Liver (tissue), 3 donors: ENCODE results near the gene COPZ2.

Experiments used
- RXRA ChIP-seq, 2 donors: IDR thresholded peaks; 2 replicates each; pipeline ENCODE4 v1.6.1; 2017 to 2018; ENCODE audit warnings: antibody characterized with exemption in 2 of 2, mild to moderate bottlenecking in 1 of 2
- TF ChIP-seq, protein P1 (sequence below): IDR thresholded peaks from 2 replicates; pipeline ENCODE4 v1.6.1; 2016; ENCODE audit warnings: antibody characterized with exemption, mild to moderate bottlenecking
- TF ChIP-seq, protein P2 (sequence below): fragments of 150-350 bp; IDR thresholded peaks from 2 replicates; pipeline ENCODE4 v1.5.1; 2017; ENCODE audit warnings: improper control_type of control experiment, low read depth, low read length; ENCODE audit not compliant: missing input control
- donor health status: healthy.
- donor health status: healthy.

DNA sequence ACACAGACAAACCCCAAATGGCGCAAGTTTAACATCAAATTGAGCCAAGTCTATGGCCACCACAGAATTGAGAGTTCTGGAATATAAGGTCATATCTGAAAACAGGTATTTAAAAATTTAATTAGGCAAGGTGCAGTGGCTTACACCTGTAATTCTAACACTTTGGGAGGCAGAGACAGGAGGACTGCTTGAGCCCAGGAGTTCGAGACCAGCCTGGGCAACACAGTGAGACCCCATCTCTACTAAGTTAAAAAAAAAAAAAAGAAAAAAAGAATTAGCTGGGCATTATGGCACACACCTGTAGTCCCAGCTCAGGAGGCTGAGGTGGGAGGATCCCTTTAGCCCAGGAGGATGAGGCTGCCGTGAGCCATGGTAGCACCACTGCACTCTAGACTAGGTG, 29.6 kb upstream of the COPZ2 start:
- TF ChIP-seq, protein P1, sequence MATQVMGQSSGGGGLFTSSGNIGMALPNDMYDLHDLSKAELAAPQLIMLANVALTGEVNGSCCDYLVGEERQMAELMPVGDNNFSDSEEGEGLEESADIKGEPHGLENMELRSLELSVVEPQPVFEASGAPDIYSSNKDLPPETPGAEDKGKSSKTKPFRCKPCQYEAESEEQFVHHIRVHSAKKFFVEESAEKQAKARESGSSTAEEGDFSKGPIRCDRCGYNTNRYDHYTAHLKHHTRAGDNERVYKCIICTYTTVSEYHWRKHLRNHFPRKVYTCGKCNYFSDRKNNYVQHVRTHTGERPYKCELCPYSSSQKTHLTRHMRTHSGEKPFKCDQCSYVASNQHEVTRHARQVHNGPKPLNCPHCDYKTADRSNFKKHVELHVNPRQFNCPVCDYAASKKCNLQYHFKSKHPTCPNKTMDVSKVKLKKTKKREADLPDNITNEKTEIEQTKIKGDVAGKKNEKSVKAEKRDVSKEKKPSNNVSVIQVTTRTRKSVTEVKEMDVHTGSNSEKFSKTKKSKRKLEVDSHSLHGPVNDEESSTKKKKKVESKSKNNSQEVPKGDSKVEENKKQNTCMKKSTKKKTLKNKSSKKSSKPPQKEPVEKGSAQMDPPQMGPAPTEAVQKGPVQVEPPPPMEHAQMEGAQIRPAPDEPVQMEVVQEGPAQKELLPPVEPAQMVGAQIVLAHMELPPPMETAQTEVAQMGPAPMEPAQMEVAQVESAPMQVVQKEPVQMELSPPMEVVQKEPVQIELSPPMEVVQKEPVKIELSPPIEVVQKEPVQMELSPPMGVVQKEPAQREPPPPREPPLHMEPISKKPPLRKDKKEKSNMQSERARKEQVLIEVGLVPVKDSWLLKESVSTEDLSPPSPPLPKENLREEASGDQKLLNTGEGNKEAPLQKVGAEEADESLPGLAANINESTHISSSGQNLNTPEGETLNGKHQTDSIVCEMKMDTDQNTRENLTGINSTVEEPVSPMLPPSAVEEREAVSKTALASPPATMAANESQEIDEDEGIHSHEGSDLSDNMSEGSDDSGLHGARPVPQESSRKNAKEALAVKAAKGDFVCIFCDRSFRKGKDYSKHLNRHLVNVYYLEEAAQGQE, result no peak
- TF ChIP-seq, protein P2, sequence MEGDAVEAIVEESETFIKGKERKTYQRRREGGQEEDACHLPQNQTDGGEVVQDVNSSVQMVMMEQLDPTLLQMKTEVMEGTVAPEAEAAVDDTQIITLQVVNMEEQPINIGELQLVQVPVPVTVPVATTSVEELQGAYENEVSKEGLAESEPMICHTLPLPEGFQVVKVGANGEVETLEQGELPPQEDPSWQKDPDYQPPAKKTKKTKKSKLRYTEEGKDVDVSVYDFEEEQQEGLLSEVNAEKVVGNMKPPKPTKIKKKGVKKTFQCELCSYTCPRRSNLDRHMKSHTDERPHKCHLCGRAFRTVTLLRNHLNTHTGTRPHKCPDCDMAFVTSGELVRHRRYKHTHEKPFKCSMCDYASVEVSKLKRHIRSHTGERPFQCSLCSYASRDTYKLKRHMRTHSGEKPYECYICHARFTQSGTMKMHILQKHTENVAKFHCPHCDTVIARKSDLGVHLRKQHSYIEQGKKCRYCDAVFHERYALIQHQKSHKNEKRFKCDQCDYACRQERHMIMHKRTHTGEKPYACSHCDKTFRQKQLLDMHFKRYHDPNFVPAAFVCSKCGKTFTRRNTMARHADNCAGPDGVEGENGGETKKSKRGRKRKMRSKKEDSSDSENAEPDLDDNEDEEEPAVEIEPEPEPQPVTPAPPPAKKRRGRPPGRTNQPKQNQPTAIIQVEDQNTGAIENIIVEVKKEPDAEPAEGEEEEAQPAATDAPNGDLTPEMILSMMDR, result no peak
- no peak for TF ChIP-seq RXRA (IDR thresholded peaks at IDR 0.05)
